ENCODE data around the gene DDIT3. TPM values are rescaled to one million over a fixed set of nuclear protein-coding genes. Genes with fewer than 3 reads are reported as not detected.
A peak's percentile ranks its signal among the peaks of the same experiment; 100 is the strongest.
"Not testable (repeated sequence)": the region's sequence is repeated elsewhere in the genome, so short reads cannot be mapped to it uniquely, and the experiment has no call there.

DDIT3 gene
- total RNA-seq, 2 experiments from 2014 or later: 30.7 to 33.4 TPM

DNA sequence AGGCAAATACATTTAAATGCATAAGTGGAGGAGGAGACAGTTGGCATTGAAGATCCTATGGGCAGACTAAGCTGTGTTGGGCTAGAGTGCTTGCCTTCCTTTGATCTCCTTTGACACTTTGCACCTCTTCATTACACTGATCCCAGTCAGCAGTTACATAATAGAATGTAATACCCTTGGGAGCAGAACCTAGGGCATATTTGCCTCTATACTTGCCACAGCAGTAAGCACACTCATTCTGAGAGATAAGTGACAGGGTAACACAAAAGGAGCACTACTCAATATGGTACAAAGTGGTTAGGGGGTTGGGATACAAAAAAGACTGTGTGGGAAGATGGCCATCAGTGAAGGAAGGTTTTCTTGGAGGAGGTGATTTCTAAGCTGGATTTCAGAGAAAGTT lies 23.5 kb downstream of the DDIT3 start:
- peaks cover 3% of the 10 kb centered on the region for H3K9me3 Mint-ChIP-seq
- DNase-seq: no peak
- no peak overlapping the region for H3K4me3 Mint-ChIP-seq
- no peaks in the 10 kb centered on the region for H3K27me3 Mint-ChIP-seq
- H3K4me1 Mint-ChIP-seq: peaks cover 14% of the 10 kb centered on the region
- peak overlapping the region; percentile 32 for H3K27ac Mint-ChIP-seq
- H3K36me3 Mint-ChIP-seq: peaks cover 66% of the 10 kb centered on the region

- not testable (repeated sequence) for DNase-seq, H3K27ac Mint-ChIP-seq, H3K9me3 Mint-ChIP-seq, H3K4me3 Mint-ChIP-seq, H3K27me3 Mint-ChIP-seq
- Mint-ChIP-seq H3K4me1 (peaks cover 19% of the 10 kb centered on the region), H3K36me3 (peaks cover 63% of the 10 kb centered on the region)
Measured at GRCh38 chr12:57495051-57495701, 25.1 kb downstream of the DDIT3 start.

GRCh38 chr12:57491393-57492280 lies 28.7 kb downstream of the DDIT3 start:
- Mint-ChIP-seq H3K36me3 (peaks cover 59% of the 10 kb centered on the region), H3K4me3 (peak overlapping the region; percentile 16), H3K9me3 (no peaks in the 10 kb centered on the region)

GRCh38 chr12:57490126-57490525 lies 30.2 kb downstream of the DDIT3 start:
- H3K4me1 Mint-ChIP-seq: peaks cover 30% of the 10 kb centered on the region
- no peaks in the 10 kb centered on the region for H3K9me3 Mint-ChIP-seq
- DNase-seq: no peak
- no peak overlapping the region for H3K4me3 Mint-ChIP-seq
- peaks cover 56% of the 10 kb centered on the region for H3K36me3 Mint-ChIP-seq
- H3K27me3 Mint-ChIP-seq: no peaks in the 10 kb centered on the region
- H3K27ac Mint-ChIP-seq: no peak overlapping the region

More at GRCh38 chr12:57491393-57492280, 28.7 kb downstream of the DDIT3 start:
- Mint-ChIP-seq H3K4me1 (peaks cover 30% of the 10 kb centered on the region), H3K27ac (peak overlapping the region; percentile 76), H3K27me3 (no peaks in the 10 kb centered on the region)
- DNase-seq: no peak

- DNase-seq: no peak
- Mint-ChIP-seq H3K4me1 (peaks cover 30% of the 10 kb centered on the region), H3K27ac (peak overlapping the region; percentile 94), H3K36me3 (peaks cover 52% of the 10 kb centered on the region), H3K4me3 (peak overlapping the region; percentile 92), H3K9me3 (no peaks in the 10 kb centered on the region), H3K27me3 (no peaks in the 10 kb centered on the region)
Measured at GRCh38 chr12:57489157-57489641, 31.1 kb downstream of the DDIT3 start.

GRCh38 chr12:57488402-57489156 lies 31.7 kb downstream of the DDIT3 start:
- Mint-ChIP-seq H3K27me3 (no peaks in the 10 kb centered on the region), H3K4me1 (peaks cover 31% of the 10 kb centered on the region), H3K9me3 (no peaks in the 10 kb centered on the region), H3K4me3 (peak overlapping the region; percentile 92), H3K27ac (peak overlapping the region; percentile 94), H3K36me3 (peaks cover 49% of the 10 kb centered on the region)
- no peak for DNase-seq

- Mint-ChIP-seq H3K4me3 (peak within 1 kb of the TSS; percentile 92), H3K9me3 (no peaks in the 10 kb centered on the region), H3K36me3 (peaks cover 46% of the 10 kb centered on the region), H3K4me1 (peaks cover 36% of the 10 kb centered on the region), H3K27me3 (no peaks in the 10 kb centered on the region), H3K27ac (peak within 1 kb of the TSS; percentile 94)
- peak; percentile 93 for DNase-seq
Measured at GRCh38 chr12:57487597-57488401, 32.5 kb downstream of the DDIT3 start, which contains the start of gene MARS1. Gene MARS1 (plus strand): TSS chr12:57488068. CDS start chr12:57488091, 23 bp downstream.

GRCh38 chr12:57487055-57487596 lies 33.2 kb downstream of the DDIT3 start:
- no peaks in the 10 kb centered on the region for H3K27me3 Mint-ChIP-seq
- peaks cover 40% of the 10 kb centered on the region for H3K36me3 Mint-ChIP-seq
- peaks cover 35% of the 10 kb centered on the region for H3K4me1 Mint-ChIP-seq
- peak overlapping the region; percentile 92 for H3K4me3 Mint-ChIP-seq
- H3K9me3 Mint-ChIP-seq: no peaks in the 10 kb centered on the region
- peak overlapping the region; percentile 94 for H3K27ac Mint-ChIP-seq
- DNase-seq: no peak

GRCh38 chr12:57485695-57486094 lies 34.6 kb downstream of the DDIT3 start:
- DNase-seq: no peak
- H3K4me1 Mint-ChIP-seq: peaks cover 41% of the 10 kb centered on the region
- no peaks in the 10 kb centered on the region for H3K27me3 Mint-ChIP-seq
- no peak overlapping the region for H3K4me3 Mint-ChIP-seq
- no peak overlapping the region for H3K27ac Mint-ChIP-seq
- H3K9me3 Mint-ChIP-seq: peaks cover 2% of the 10 kb centered on the region
- peaks cover 30% of the 10 kb centered on the region for H3K36me3 Mint-ChIP-seq

GRCh38 chr12:57483466-57483865 lies 36.8 kb downstream of the DDIT3 start:
- H3K27ac Mint-ChIP-seq: peak overlapping the region; percentile 30
- H3K4me3 Mint-ChIP-seq: no peak overlapping the region
- peaks cover 17% of the 10 kb centered on the region for H3K36me3 Mint-ChIP-seq
- H3K9me3 Mint-ChIP-seq: peaks cover 2% of the 10 kb centered on the region
- H3K27me3 Mint-ChIP-seq: no peaks in the 10 kb centered on the region
- H3K4me1 Mint-ChIP-seq: peaks cover 48% of the 10 kb centered on the region
- DNase-seq: no peak

- H3K9me3 Mint-ChIP-seq: peaks cover 2% of the 10 kb centered on the region
- H3K36me3 Mint-ChIP-seq: peaks cover 26% of the 10 kb centered on the region
- H3K4me3 Mint-ChIP-seq: no peak overlapping the region
- H3K27ac Mint-ChIP-seq: peak overlapping the region; percentile 100
- peaks cover 45% of the 10 kb centered on the region for H3K4me1 Mint-ChIP-seq
- DNase-seq: no peak
- no peaks in the 10 kb centered on the region for H3K27me3 Mint-ChIP-seq
Measured at GRCh38 chr12:57481671-57482070, 38.6 kb downstream of the DDIT3 start.

GRCh38 chr12:57479376-57480115 lies 40.8 kb downstream of the DDIT3 start, which contains the start of gene ARHGAP9:
Gene ARHGAP9 (minus strand): TSS chr12:57479866. CDS start chr12:57479406, 460 bp downstream.
- H3K4me1 Mint-ChIP-seq: peaks cover 53% of the 10 kb centered on the region
- DNase-seq: peak; percentile 60
- H3K9me3 Mint-ChIP-seq: peaks cover 2% of the 10 kb centered on the region
- peak within 1 kb of the TSS; percentile 100 for H3K27ac Mint-ChIP-seq
- H3K27me3 Mint-ChIP-seq: no peaks in the 10 kb centered on the region
- peaks cover 39% of the 10 kb centered on the region for H3K36me3 Mint-ChIP-seq
- H3K4me3 Mint-ChIP-seq: peak within 1 kb of the TSS; percentile 90

DNA sequence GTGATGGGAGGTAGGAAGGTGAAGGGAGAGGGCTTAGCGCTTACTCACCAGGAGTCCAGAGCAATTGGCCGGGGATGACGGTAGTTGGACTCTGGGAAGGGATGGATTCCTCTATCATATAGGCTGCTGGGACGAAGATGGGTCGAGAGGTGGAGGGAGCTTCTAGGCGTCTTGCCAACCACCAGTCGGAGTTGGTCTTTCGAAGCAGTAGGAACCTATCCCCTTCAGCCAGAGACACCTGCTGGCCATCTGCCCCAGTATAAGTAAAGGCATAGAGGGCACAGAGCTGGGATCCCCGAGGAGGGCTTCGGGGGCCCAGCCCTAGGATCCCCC lies 41.3 kb downstream of the DDIT3 start:
- Mint-ChIP-seq H3K9me3 (peaks cover 2% of the 10 kb centered on the region), H3K27ac (peak overlapping the region; percentile 100), H3K4me3 (peak overlapping the region; percentile 90), H3K27me3 (no peaks in the 10 kb centered on the region), H3K36me3 (peaks cover 45% of the 10 kb centered on the region), H3K4me1 (peaks cover 58% of the 10 kb centered on the region)
- no peak for DNase-seq
